DMS 273 treated with DMSO at 0.1 percent for 48 hours (cell line): ENCODE results near the gene SLC12A5.

Experiments
- DNase-seq: peaks from one replicate; lab custom pipeline; 2025; lab: John Stamatoyannopoulos, UW

Gene SLC12A5

DNA sequence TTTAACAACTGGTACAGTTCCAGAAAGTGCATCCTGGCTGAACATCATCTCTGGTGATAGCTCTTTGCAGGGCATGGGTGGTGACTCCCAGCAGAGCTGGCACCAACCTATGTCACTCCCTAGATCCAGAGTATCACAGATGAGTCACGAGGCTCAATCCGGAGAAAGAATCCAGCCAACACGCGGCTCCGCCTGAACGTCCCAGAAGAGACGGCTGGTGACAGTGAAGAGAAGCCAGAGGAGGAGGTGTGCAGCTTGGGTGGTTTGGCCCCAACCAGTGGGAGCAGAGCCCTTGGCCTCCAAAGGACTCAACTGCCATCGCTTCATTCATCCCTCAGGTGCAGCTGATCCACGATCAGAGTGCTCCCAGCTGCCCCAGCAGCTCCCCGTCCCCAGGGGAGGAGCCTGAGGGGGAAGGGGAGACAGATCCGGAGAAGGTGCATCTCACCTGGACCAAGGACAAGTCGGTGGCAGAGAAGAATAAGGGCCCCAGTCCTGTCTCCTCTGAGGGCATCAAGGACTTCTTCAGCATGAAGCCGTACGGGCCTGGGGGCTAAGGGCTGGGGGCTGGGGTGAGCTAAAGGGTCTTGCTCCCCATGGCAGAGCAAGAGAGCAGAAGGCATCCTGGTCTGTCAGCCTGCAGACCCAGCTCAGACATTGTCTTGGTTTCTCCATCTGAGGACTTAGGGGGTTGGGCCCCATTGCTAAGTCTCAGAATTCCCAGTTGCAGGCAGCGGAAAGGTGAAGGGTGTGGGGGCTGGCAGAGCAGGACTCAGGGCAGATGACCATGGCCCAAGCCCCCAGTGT, 27.2 kb downstream of the SLC12A5 start:
- DNase-seq = no peak

DNA sequence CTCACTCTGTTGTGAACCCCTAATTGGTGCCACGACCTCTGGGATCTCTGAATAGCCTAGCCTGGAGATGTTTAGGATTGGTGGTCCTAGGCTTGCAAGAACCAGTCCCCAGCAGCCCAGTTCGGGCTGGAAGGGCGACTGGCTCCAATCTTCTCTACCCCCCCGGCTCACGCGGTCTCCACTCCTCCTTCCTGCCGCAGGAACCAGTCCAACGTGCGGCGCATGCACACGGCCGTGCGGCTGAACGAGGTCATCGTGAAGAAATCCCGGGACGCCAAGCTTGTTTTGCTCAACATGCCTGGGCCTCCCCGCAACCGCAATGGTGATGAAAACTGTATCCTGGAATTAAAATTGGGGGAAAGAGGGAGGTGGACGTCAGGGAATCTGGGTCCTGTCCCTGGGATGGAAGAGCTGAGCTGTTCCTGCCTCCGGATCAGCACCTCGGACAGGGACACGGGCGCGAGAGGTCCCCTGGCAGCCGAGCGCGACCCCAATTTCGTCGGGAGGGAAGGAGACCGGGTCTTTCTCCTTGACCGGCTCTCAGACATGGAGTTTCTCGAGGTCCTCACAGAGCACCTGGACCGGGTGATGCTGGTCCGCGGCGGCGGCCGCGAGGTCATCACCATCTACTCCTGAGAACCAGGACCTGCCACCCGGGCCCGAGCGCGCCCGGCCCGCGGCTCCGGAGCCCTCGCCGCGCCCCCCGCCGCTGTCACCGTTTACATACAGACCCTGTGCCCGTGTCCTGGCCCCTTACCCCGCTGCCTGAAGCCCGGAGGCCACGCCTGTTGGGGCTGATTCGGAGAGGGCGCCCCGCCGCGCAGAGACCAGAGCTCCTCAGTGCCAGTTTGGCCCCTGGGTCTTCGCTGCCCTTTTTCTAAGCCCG, 28.2 kb downstream of the SLC12A5 start:
- DNase-seq = no peak

DNA sequence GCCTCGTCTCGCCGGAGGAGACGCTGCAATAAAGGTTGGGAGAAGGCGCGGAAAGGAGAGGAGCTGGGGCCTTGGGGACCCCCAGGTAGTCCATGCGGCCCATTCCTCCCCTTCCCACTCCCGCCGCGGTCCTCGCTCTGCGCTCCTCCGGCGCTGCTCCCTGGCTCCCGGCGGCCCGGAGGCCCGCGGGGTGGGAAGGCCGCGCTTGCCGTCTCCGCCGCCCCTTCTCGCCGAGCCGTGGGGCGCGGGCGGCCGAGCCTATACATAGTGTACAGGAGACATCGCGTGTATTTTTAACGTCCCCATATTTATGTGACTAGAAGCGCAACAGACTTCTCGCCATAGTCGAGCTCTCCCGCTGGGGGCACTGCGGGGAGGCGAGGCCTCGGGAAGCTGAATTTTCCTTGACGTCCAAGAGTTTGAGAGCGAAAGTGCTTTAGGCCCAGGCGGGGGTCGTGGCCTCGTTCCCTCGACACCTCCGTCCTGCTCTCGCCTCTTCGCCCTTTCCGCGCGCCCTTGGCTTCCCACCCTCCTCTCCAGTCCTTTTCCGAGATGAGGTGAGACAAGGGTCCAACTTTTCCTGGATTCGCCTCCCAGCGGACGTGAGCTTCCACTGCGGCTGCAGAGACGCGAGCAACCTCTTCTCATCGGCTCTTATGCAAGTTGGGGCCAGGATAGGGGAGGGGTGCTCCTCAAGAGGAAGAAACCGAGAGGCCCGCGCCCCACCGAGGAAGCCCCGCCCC, 29.0 kb downstream of the SLC12A5 start:
- DNase-seq = no peak

DNA sequence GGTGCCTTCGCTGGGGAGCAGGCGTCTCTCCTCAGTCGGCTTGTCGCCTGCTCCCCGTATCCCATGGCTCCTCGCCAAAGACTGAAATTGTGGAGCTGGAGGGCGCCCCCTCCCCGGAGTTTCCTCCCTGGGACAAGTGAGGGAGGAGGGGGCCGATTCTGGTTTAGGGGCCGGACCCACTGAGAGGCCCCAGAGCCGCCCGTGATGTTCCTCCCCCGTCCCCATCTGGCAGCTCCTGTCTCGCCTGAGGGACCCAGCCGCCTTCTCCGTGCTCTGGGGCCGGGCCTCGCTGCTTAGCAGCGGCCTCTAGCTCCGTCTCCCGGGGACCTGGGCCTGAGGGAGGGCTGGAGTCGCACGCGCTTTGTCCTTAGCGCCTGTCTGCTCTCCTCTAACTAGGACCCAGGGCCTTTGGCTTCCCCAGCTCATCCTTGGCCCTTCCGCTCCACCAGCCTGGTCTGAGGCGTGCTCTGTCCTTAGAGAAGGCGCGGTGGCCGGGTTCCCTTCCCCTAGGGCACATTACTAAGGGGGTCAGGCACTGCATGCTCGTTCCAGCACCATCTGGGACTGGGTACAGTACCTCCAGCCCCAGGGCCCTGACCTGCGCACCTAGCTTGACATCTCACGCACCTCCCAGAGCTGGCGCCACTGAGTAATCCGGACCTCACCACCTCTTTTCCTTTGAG, 29.7 kb downstream of the SLC12A5 start:
- no peak for DNase-seq

DNA sequence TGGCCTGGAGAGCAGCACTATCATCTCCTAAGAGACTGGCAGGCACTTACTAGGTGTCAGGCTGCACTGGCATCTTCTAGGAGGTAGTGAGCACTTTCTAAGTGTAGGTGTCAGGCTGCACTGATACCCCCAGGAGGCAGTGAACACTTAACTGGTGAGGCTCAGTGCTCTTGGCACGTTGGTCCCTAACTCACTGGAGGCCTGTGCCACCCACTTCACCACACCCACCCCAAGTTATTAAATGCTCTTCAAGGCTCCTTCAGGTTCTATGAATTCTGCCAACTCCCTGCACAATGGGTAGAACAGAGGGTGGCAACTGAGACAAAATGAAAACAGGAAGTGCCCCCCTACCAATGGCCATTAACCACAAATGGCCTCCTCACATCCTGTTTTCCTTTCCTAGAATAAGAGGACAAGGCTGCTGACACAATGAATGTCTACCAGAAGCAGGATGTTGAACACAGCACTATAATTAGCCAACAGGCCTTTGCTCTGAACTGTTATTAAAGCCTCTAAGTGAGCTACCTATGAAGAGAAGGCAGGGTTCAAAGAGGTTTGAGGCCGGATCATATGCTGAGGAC, 31.4 kb downstream of the SLC12A5 start:
- no peak for DNase-seq

DNA sequence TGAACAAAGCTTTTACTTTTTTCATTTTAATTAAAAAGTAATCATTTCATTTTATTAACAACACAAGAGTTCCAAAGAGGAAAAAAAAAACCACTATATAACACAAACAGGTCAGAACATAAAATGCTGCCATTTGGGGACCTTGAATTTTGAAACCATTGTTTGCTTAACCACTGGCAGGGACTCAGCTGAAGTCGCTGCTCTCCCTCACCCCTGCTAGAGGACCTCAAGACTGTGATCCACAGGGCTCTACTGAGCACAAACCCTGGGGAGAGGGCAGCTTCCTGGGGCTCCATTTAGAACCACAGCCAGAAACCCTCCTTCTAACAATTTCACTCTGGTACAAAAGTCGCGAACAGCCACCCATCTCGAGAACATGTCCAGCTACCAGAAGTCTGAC, 32.0 kb downstream of the SLC12A5 start:
- no peak for DNase-seq

DNA sequence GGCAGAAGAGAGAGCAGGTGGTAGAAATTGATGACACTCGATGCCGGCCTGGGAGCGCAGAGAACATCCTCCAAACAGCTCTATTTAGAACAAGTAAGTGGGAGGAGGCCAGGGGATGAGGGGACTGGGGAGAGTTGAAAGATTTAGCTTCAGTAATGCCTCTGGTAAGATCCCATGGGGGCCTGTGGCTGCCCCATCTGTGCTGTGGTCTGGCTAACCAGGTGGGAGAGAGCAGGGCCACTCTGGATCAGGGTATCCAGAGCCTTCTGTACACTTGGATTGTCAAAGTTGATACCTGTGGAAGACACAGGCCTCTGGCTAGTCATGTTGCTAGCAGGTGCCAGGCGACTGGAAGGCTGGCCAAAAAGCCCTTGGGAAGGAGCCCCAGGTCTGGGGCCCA, 33.1 kb downstream of the SLC12A5 start:
- no peak for DNase-seq

DNA sequence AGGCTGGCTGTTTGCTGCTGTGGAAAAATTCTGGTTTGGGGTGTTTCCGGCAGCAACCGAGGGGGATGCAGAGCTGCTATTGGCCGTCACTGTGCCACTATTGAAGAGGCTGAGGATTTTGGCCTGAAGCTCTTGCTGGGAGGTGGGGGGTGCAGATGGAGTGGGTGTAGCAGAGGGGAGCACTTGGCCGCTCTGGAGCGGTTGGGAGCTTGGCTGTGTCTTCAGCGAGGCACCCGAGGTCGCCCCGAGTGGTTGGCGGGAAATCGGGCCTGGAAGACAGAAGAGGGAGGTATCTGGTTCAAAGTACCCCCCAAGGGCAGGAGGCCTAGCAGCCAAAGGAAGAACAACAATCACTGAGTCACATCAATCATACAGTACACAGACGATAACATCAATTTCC, 33.6 kb downstream of the SLC12A5 start:
- no peak for DNase-seq

DNA sequence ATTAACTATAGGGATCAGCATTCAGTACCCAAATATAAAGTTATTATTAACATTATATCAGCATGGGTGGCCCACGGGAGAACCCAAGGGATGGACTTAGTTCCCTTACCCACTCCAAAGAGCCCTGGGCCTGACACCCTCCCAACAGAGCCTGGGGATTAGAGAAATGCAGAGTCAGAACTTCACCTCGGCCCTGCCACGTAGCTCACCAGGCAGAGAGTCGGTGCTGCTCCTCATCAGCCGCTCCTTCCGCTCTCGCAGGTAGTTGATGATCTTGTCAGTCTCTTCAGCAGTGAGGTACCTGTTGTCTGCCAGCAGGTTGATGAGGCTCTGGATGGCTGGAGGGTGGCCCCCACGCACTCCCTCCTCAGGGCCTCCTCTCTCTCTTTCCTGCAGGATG, 34.1 kb downstream of the SLC12A5 start:
- no peak for DNase-seq

DNA sequence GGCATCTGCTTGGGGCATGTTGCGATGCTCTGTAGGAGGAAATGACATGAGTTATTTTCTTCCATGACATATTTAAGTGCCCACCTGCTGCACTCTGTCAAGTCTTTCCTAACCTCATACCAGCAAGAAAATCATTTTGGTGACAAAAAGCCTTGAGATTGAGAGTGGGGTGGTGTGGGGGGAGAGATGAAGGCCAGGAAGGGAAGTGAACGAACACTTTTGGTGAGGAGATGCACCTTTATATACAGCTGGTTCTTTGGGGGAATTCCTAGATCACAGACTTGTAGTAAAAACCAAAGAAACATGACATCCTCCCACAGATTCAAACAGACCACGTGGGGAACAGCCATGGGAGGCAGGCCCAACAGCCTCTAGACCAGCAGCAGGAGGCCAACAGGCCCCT, 34.6 kb downstream of the SLC12A5 start:
- DNase-seq = no peak

DNA sequence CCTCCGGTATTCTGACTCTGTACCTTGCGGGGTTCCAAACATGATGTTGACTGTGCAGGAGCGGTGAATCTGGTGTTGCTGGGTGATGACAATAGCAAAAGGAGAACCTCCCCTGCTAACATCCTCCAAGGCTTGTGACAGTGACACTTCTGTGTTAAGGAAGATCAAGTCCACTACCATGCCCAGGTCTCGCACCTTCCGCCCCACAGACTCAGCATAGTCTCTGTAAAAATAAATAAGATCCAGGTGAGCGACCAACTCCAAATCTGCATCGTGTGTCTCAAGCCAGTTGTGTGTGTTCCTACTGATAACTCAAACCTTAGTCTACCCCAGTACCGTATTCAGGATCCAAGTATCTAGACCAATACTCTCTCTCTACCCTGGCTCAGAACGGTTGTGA, 36.0 kb downstream of the SLC12A5 start:
- no peak for DNase-seq

DNA sequence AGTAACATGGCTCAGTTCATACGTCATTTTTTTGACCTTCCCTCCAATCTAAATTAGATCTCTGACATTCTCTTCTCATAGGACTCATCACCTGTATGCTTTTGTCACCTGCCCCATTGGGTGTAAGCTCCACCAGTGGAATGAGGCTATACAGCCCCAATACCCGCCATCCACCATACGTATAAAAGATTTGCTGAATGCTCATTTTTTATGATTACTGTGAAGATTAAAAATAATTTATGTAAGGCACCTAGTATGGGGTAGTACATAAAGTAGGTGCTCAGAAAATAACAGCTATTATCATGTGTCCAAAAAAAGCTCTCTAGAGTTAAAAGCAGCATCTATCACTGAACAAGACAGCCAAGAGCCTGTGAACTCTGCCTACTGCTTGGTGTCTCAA, 36.7 kb downstream of the SLC12A5 start:
- DNase-seq = no peak

DNA sequence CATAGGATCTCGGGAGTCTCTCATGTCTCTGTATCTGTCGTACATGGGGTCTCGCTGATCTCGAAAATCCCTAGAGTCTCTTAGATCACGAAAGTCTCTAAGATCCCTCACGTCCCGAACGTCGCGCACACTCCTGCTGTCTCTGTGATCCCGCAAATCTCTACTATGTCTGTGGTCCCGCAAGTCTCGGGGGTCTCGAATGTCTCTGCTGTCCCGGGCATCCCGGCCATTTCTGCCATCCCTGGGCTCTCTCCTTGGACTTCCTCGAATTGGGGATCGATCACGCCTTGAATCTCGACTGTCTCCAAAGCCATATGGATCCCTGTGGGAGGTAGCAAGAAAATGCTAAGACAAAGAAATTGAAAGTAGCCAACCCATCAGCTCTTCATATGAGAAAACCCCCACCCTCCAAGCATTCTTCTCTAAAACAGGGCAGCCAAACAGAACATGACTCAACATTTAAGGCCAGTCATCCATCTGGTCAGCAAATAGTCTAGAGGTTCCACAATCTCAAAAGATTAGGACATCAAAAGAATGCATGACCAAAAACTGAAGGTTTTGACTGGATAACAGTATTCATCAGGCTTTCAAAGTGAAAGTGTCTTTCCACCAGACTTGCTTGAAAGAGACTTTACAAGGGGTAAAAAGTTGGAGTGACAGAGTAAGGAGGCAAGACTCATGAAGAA, 41.3 kb downstream of the SLC12A5 start:
- no peak for DNase-seq

DNA sequence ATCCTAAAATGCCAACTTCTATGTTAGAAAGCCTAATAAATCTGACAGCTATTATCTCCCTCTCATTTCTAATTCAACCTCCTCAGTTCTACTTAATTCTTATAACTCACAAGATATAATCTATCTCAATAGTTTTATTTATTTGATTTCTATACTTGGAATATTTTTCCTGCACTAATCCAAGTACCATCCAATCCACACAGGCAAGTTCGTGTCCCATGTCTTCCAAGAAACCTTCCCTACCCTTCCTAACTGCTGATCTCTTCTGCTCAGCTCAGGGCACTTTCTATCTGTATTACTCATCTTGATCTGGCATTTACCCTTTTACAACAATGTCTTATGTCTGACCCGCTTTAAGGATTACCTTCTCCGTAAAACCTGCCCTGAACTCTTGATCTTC, 42.6 kb downstream of the SLC12A5 start:
- no peak for DNase-seq

DNA sequence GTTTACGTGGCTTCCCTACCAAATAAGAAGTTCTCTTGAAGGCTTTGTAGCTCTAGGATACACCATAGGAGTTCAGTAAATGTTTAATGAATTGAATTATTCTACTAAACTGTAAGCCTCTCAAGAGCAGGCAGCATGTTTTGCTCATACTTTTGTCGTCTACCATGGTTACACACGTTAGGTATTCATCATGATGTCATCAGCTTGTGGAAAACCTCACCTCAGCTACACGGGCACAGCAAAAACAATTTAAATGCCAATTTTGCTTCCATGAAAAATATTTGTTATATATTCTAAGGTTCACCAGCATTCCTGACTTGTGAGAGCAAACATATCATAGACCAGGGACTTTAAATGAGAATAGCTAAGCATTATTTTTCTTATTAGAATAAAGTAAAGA, 44.0 kb downstream of the SLC12A5 start:
- DNase-seq = no peak

DNA sequence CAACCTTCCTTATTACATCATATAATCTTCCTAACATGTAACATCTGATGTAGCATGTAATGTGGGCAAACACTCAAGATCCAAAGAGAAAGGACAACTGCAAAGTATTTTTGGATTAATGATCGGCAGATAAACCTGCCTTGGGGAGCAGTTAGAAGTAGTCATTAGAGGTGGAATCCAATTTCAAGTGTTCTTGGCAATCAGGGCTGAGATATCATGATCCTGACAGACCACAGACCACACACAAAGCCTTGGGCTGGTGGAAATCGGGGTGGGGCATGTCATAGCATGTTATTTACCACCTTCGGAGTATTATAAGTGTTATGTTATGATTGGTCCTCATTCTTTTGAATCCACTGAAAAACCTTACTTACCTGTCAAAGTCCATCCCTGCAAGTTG, 44.4 kb downstream of the SLC12A5 start:
- no peak for DNase-seq

DNA sequence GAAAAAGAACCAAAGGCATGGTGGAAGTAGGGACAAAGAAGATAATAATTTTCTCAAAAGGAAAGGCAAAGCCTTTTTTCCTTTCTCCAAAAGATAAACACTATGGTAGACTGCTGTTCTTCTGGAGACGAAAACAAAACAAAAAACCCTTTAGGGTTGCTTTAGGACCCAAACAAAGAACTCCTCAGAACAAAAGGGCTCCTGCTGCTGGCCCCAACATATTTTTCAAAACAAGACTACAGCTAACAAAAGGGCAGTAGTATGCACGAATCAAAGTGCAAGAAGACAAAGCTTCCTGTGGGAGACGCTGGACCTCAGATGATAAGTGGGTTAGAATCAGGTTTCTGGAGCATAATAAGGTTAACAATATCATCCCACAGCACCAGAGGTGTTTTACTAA, 45.0 kb downstream of the SLC12A5 start:
- no peak for DNase-seq

DNA sequence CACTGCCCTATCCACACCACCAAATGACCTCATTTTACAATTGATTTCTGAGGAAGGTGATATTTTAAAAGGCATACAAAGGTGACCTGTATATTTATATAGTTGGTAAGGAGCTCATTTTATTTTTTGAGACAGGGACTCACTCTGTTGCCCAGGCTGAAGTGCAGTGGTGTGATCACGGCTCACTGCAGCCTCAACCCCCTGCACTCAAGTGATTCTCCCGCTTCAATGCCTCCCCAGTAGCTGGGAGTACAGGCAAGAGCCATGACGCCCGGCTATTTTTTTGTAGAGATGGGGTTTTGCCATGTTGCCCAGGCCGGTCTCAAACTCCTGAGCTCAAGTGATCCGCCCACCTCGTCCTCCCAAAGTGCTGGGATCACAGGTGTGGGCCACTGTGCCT, 47.8 kb downstream of the SLC12A5 start:
- no peak for DNase-seq

DNA sequence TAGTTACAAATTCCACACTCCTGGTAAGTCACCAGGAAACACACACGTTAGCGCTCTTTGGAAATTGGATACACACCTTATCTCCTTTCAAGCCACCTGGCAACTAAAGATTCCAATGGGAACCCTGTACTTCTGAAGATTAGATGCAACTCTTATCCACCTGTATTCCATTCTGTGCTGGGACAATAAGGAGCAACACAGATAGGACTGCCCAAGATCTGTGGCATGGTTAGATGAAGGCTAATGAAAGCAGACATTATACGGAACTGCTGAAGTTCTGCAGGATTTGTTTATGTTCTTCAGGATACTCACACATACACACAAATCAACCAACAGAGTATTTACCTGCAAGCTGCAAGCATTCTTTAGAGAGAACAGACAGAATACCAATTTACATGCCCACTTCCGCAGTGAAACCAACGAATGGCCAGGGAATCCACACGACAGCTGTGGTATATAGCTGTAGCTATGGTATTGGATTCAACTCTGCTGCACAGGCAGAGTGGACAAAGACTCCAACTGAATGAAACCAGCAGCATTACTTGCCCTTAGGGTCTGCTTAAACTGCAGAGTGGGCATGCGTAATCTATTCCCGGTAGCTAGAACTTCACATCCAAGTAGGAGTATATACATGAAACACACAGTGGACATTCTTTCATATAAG, 48.8 kb downstream of the SLC12A5 start:
- DNase-seq = no peak

DNA sequence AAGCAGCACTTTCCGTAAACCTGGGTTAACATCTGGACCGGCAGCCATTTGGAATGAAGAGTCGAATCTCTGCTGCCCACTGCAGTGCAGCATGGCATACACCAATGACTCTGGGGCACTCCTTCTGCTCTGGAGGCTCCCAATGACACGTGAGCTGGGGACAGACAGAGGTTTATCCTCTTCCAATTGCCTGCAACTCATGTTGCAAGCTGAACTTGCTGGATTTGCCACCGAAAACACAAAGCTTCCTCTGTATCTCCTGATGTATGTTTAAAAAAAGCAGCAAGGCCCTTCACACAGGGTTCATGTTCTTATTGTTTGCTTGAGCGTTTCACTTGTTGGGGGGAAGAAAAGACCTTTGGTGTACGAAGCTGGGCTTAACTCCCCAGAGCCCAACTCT, 49.9 kb downstream of the SLC12A5 start:
- DNase-seq = no peak

DNA sequence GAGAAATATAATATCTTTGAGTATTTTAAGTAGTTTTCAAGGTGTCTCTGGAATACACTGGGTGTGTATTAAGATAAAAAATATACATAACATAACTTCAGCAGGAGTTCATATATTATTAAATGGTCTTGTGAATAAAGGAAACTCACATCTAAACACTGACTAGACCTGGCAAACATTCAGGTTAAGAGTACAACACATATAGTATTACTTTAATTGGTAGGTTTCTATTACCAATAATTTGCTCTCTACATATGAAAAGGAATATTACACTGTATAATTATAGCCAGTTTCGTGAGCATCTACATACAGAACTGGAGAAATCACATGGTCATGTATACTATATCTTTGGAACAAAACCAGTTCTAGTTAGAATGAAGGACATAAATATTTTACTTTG, 52.1 kb downstream of the SLC12A5 start:
- DNase-seq = no peak
